Eye (tissue), 1 donor: ENCODE measurements around the gene IQCN.

Experiments
- DNase-seq: peaks from one replicate; pipeline ENCODE4 v3.0.0-alpha.2; 2015

The IQCN gene

GRCh38 chr19:18274219-18274780, at the start of gene IQCN:
TSS of gene IQCN (minus strand) at chr19:18274452. CDS start at chr19:18269478, 4,974 bp downstream.
- peak; percentile 54 for DNase-seq

GRCh38 chr19:18322759-18323460, 48.7 kb upstream of the IQCN start, which contains the start of gene LSM4:
TSS of gene LSM4 (minus strand) at chr19:18323076. CDS start at chr19:18323020, 56 bp downstream.
- peak; percentile 99 for DNase-seq

GRCh38 chr19:18322318-18322758, 48.1 kb upstream of the IQCN start:
- peak; percentile 75 for DNase-seq

GRCh38 chr19:18321734-18322102, 47.5 kb upstream of the IQCN start:
- DNase-seq = peak; percentile 27

- no peak for DNase-seq
Measured at GRCh38 chr19:18320865-18321733, 46.8 kb upstream of the IQCN start.

GRCh38 chr19:18319591-18320135, 45.4 kb upstream of the IQCN start:
- no peak for DNase-seq

- no peak for DNase-seq
Measured at GRCh38 chr19:18317961-18318800, 43.9 kb upstream of the IQCN start.

- no peak for DNase-seq
Measured at GRCh38 chr19:18313398-18313797, 39.1 kb upstream of the IQCN start.

GRCh38 chr19:18312092-18312534, 37.9 kb upstream of the IQCN start:
- DNase-seq = no peak

GRCh38 chr19:18311502-18312091, 37.3 kb upstream of the IQCN start:
- no peak for DNase-seq

GRCh38 chr19:18310966-18311365, 36.7 kb upstream of the IQCN start:
- DNase-seq = no peak

- DNase-seq = no peak
Measured at GRCh38 chr19:18310118-18310909, 36.1 kb upstream of the IQCN start.

GRCh38 chr19:18309525-18310064, 35.3 kb upstream of the IQCN start:
- no peak for DNase-seq

GRCh38 chr19:18308948-18309325, 34.7 kb upstream of the IQCN start:
- DNase-seq = no peak

GRCh38 chr19:18308051-18308947, 34.0 kb upstream of the IQCN start:
- no peak for DNase-seq

GRCh38 chr19:18307271-18307681, 33.0 kb upstream of the IQCN start:
- no peak for DNase-seq

GRCh38 chr19:18306888-18307260, 32.6 kb upstream of the IQCN start:
- DNase-seq = peak; percentile 45

GRCh38 chr19:18306209-18306887, 32.1 kb upstream of the IQCN start:
- DNase-seq = no peak
